NCI-H128 (cell line): ENCODE measurements around the gene TSPYL4.

Experiments used
- DNase-seq: peaks from one replicate; lab custom pipeline; 2025; ENCODE audit not compliant: unreplicated experiment; lab: John Stamatoyannopoulos, UW

Gene TSPYL4

DNA sequence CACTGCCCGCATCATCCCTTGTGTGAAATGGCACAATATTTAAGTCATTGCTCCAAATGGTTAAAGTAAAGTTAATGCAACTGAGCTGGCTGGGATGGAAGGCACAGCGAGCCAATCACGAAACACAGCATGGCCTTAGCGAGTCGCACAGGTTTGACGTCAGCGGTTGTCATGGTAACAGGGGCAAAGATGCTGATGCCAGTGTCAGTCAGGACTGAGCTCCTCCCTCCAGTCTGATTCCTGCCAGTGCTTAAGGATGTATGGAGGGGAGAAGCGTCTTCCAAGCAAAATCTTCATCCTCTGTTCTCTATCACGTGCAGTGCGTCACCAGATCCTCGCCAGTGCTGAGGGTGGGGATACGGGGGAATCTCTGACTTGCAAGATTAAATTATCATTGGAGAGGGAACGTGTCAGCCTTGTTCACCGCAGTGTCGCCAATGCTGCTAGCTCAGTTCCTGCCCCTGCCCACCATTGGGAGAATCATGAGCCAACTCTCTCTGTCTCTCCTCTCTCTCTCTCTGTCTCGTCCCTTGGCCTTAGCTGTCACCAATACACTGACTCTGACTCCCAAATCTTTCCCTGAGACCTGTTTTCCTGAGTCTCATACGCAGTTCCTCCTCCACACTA, 24.5 kb downstream of the TSPYL4 start:
- DNase-seq: no peak

DNA sequence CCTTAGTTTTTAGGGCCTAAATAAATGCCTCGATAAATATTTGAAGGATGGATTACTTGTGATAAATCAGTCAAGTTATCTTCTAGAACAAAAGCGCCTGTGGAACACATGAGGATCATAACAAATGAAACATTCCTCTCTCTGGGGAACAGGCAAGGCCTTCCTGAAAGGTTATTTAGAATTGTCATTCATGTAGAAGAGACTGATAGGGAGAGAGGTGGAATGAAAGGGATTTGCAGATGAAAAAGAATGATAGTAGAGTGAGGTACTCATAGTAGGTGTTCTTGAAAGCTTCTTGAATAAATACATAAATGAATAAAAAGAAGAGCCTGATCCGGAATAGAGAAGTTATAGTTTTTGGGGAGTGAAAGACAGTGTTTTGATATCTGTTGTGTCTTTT, 30.5 kb downstream of the TSPYL4 start:
- DNase-seq: no peak

DNA sequence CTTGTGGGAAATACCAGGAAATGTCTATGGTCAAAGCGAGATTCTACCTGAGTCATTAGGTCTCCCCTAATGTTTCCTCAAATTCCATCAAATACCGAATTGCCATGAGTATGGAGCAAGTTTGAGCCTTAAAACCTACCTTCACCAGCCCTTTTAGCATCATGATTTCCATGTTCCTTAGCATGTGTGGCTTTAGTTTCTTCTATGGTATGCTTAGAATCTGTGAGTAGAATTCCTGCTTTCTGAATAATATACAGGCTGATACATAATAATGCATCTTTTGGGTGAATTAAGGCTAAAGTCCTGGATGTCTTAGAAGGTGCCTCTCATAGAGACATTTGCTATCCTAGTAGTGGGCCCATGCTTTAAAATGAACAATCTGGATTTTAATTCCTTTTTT, 32.0 kb downstream of the TSPYL4 start:
- no peak for DNase-seq

DNA sequence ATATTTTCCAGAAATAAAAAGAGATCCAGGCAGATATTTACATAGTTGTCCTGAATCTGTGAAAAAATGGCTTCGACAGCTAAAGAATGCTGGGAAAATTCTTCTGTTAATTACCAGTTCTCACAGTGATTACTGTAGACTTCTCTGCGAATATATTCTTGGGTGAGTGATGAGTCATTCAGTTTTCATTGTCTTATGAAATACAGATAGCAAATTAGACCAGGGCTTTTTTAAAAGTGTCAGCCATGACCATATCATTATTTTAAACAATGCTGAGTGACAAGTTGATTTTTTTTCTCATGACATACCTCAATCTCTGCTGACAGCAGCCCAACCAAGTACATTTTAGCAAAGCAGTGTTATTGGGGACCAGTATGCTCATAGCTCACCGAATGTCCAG, 32.8 kb downstream of the TSPYL4 start:
- DNase-seq: no peak

DNA sequence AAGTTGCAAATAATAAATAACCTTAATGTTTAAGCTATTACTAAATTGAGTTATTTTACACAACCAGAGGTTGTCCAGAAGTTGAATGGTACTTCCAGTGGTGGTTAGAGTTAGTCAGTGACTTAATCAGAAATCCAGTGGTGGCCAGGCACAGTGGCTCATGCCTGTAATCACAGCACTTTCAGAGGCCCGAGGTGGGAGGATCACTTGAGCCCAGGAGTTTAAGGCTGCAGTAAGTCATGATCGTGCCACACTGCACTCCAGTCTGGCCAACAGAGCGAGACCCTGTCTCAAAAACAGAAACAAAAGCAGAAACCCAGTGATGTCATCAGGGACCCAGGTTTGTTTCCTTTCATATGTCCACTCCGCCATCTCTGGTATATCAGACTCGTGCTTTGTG, 35.0 kb downstream of the TSPYL4 start:
- no peak for DNase-seq

DNA sequence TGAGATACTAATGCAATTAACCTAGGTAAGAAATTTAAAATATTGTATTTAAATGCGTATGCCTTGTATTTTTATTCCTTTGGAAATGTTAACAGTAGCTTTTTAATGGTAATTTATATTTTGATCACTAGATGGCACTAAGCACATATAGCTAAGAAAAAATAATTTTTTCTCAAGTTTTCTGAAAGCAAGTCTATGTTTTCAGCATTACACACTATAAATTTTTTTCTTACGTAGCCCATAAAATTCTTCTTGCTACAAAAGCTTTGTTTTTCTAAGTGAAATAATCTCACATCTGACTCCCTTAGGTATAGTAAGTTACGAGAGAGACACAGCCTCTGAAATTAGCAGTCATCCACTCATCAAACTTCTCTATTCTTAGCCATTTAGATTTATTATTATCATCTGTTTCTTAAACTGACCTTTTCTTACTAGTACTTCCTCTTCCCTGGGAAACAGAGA, 35.7 kb downstream of the TSPYL4 start:
- no peak for DNase-seq

DNA sequence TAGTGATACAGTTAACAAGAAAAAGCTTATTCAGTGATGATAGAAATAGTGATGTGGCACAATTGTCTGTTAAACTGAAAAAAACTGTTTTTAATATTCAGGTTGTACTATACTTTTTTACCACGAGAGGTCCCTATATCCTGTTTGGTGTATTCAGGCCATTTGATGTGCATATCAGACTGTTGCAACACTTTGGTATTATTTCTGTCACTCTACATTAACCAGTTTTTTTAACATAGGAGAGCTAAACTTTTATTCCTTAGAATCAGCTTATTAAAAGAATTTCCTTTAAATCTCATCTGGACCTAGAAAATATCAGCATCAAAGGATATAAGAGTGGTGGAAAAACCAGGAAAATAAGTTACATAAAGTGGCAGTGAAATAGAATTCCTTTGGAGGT, 36.8 kb downstream of the TSPYL4 start:
- DNase-seq: no peak

DNA sequence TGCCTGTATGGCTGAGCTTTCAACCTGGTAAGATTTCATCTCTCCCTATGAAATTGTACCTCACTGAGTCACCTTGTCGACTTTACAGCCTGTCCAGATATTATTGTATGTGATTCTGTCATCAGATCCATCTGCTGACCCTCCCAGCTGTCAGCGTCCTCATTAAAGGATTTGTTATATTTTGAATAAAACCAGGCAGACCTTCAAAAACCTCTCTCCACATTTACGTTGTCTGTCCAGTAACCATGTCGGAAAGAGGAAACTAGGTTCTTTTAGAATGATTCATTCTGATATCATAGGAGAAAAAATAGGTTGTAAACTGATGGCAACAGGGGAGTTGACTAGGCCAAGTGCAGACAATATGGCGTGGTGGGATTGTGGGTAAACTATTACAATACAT, 38.5 kb downstream of the TSPYL4 start:
- DNase-seq: no peak

DNA sequence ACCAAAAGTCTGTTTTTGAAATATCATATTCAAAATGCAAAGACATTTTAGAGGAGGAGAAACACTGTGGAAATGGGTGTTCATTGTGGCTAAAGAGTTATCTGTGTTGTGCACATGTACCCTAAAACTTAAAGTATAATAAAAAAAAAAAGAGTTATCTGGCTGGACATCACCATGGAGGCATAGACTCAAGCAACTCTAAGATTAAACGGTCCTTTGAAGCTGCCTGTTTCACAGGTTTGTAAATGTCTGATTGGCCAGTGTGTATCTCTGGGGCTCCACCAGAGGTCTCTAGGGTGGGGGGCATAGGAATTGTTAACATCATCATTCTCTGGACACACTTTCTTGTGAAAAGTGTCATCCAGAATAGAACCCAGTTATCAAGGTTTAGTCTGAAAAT, 39.2 kb downstream of the TSPYL4 start:
- no peak for DNase-seq

DNA sequence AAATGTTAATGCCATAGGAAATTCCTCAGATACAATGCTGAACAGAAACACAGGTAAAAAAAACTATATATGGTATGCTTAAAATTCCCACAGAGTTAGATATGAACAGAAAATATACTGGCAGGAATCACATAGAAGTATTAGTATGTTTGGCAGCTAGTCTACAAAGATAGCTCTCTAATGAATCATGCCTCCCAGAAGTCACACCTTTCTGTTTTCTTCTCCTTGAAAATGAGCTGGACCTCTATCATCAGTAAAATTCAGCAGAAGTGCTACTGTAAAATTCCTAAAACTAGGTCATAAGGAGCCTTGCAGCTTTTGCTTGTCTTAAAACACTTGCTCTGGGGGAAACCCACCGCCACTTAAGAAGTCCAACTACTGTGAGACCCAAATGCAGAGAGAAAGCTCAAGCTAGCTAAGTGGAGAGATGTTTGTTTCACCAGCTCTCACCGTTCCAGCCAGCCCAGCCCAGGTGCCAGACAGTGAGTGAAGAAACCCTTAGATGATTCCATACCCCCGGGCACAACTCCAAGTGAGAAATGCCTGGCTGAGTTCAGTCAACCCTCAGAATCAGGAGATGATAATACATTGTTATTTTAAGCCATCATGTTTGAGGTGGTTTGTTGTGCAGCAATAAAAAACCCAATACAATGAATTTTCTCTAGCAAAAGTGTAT, 43.0 kb downstream of the TSPYL4 start:
- no peak for DNase-seq

DNA sequence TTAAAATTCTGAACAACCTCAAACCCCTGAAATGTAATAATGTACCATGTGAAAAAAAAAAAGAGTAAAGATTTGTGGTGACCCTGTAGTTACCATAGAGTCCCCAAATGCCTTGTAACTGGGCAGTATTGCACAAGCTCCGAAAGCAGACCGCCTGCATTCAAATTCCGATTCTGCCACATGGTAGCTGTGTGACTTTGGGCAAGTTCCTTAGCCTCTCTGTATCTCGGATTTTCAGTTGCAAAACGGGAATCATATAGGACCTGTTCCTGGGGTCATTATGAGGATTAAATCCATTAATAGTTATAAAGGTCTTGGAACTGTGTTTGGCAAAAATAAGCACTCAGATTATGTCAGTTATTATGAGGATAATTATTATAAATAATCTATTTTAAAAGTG, 43.6 kb downstream of the TSPYL4 start:
- DNase-seq: no peak

DNA sequence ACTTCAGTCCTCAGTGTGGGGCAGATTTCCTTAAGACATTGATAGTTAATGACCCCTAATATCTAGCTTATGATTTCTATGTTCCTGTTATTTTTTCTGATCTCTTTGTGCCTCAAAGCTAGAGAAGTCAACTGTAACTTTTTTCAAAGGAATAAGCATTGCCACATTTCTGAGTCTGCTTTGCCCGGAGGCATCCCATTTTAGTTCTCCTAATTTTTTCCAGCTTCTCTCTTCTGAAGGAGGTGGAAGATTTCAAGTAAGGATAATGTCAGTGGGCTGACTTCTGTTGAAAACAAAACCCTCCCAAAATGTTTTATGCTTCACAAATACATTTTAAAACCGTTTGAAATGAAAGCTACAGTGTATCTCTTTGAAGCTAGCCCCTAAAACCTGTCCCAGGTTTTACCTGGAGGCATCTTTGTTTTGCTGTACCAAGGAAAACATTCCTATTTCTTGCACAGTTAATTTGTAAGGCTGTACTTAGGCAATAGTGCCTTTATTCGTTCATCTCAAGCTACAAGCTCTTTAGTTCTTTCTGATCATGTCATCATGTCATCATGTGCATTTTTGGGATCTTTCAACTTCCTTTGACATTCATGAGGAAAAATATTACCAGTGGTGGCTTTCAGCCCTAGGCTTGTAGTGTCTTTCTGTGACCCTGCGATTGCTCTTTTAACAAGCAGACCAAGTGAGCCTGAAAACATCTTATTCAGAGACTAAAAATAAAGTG, 45.7 kb downstream of the TSPYL4 start:
- DNase-seq: no peak

DNA sequence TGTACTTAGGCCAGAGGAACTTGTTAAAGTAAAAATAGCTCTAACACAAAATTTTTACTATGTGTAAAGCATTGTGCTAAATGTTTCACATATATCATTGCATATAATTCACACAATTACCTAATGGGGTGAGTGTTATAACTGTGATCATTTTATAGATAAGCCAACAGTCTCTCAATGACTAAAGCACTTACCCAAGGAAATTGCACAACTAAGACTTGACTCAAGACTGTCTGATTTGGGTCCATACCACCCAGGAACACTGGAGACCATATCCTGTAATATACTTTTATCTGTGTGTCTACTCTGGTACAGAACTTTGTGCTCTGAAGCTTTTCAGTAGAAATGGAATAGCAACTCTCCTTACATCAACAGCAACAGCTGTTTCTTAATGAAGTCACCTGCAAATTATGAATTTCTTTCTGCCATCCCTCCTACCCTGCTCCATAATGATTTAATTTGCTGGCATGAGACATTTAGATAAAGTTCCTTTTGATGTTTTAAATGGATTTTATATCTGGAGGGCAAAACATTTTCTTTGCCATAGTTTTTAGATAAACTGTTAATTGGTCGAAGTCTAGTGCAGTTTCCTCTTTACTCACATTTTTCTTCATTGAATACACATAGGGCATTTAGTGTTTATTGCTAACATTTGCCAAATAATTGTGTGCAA, 47.5 kb downstream of the TSPYL4 start:
- DNase-seq: no peak

DNA sequence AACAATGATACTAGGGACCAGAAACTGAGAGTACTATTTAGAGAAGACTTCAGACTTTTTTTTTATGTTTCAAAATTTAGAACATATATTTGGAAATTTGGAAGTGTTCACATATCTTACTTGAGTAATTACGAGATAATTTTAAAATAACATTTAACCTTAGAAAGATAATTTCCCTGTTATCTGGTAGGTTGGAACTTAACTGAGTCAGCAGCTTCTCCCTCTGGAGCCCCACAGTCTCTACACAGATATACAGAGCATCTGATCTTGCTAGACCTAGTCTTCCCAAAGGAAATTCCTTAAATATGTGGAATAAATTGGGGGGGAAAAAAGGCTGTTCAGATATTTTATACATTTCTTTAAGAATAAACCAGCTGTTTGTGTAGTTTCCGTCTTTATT, 48.6 kb downstream of the TSPYL4 start:
- no peak for DNase-seq

DNA sequence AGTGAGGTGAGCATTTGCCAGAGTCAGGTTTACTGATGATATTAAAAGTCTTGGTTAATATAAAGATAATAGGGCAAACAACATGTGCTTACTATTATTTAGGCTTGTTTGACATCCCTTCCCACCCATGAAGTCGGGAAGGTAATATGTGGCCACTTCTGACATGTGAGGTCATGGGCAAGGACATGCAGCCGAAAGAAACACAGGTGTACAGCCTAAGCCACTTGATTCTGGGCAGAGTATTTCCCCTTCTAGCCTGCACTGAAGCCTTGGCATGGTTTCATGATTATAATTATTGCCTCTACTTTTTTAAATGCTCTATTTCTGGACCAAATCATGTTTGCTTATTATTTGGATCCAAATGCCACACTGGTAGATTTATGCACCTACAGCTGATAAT, 52.3 kb downstream of the TSPYL4 start:
- no peak for DNase-seq

DNA sequence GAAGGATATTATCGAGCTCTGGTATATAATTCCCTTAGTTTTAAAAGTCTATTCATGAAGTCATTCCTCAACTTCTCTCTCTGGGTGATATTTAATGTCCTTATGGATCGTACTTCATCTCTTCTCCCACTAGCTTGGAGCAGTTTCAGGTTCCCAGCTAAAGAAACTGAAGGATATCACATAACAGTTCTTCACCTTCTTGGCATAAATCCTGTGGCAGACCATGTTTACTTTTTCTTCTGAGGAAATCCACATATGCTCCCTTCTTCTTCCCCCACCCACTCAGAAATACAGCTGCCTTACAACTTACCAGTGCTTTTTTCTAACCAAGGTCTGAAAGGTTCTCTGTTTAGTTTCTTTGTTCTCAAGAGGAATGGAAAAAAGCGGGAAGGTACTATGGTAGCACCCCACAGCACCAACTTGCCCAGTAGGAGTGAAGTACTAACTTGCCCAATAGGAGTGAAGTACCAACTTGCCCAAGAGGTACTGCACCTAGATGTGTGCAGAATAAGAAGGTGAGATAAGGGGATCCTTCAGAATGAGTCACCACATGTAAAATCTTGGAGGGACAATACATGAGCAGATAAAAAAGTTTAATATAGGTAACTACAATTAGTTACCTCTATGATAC, 53.1 kb downstream of the TSPYL4 start:
- DNase-seq: no peak
